ENCODE results near the gene ZDHHC3. TPM values are rescaled to one million over a fixed set of nuclear protein-coding genes. Genes with fewer than 3 reads are reported as not detected.

Gene ZDHHC3
- total and polyA plus RNA-seq, 5 donors from 2014 or later, result 36.8 to 55.8 (median 39.9) TPM

- H3K4me3 Mint-ChIP-seq, result no peak overlapping the region
- no peaks in the 10 kb centered on the region for H3K4me1 ChIP-seq (ENCODE audit: control insufficient read depth, insufficient read depth, low read length, poor library complexity, severe bottlenecking)
- no peak overlapping the region for H3K4me3 ChIP-seq (ENCODE audit: low read depth, low read length)
- no peak overlapping the region for H3K27ac Mint-ChIP-seq
- H3K27ac ChIP-seq (ENCODE audit: insufficient read depth, low read length, poor library complexity, severe bottlenecking), result no peak overlapping the region
- no peaks in the 10 kb centered on the region for H3K9me3 Mint-ChIP-seq
- DNase-seq (no peak), ATAC-seq (ENCODE audit: low read depth in 2 of 2) (no peak)
- H3K36me3 Mint-ChIP-seq, result no peaks in the 10 kb centered on the region
- H3K27me3 ChIP-seq (ENCODE audit: control insufficient read depth, insufficient read depth, low read length), result peaks cover 2% of the 10 kb centered on the region
- no peaks in the 10 kb centered on the region for H3K36me3 ChIP-seq (ENCODE audit: control insufficient read depth, insufficient read depth, low read length)
- H3K4me1 Mint-ChIP-seq, result no peaks in the 10 kb centered on the region
- peaks cover 6% of the 10 kb centered on the region for H3K27me3 Mint-ChIP-seq
- H3K9me3 ChIP-seq (ENCODE audit: control insufficient read depth in 2 of 2, low read length in 2 of 2), result no peaks in the 10 kb centered on the region
Measured at GRCh38 chr3:44899683-44900367, 76.1 kb downstream of the ZDHHC3 start.

- Histone ChIP-seq H3K9me3 (ENCODE audit: control insufficient read depth in 2 of 2, low read length in 2 of 2) (no peaks in the 10 kb centered on the region), H3K4me1 (ENCODE audit: control insufficient read depth, insufficient read depth, low read length, poor library complexity, severe bottlenecking) (no peaks in the 10 kb centered on the region), H3K27me3 (ENCODE audit: control insufficient read depth, insufficient read depth, low read length) (peaks cover 2% of the 10 kb centered on the region), H3K36me3 (ENCODE audit: control insufficient read depth, insufficient read depth, low read length) (no peaks in the 10 kb centered on the region), H3K4me3 (ENCODE audit: low read depth, low read length) (no peak overlapping the region), H3K27ac (ENCODE audit: insufficient read depth, low read length, poor library complexity, severe bottlenecking) (no peak overlapping the region)
- no peaks in the 10 kb centered on the region for H3K9me3 Mint-ChIP-seq
- no peak for ATAC-seq (ENCODE audit: low read depth in 2 of 2)
- no peak overlapping the region for H3K27ac Mint-ChIP-seq
- no peaks in the 10 kb centered on the region for H3K4me1 Mint-ChIP-seq
- peaks cover 6% of the 10 kb centered on the region for H3K27me3 Mint-ChIP-seq
- H3K4me3 Mint-ChIP-seq, result no peak overlapping the region
- no peak for DNase-seq
- H3K36me3 Mint-ChIP-seq, result no peaks in the 10 kb centered on the region
Measured at GRCh38 chr3:44896440-44896839, 79.5 kb downstream of the ZDHHC3 start.

GRCh38 chr3:44894485-44894884, 81.5 kb downstream of the ZDHHC3 start:
- H3K4me3 Mint-ChIP-seq, result no peak overlapping the region
- H3K4me1 Mint-ChIP-seq, result peaks cover 0 to 3% (median 0%) of the 10 kb centered on the region in 4 donors
- DNase-seq (no peak), ATAC-seq (ENCODE audit: low read depth in 2 of 2) (no peak)
- no peaks in the 10 kb centered on the region for H3K36me3 Mint-ChIP-seq
- Histone ChIP-seq H3K4me3 (ENCODE audit: low read depth, low read length) (no peak overlapping the region), H3K9me3 (ENCODE audit: control insufficient read depth in 2 of 2, low read length in 2 of 2) (no peaks in the 10 kb centered on the region), H3K4me1 (ENCODE audit: control insufficient read depth, insufficient read depth, low read length, poor library complexity, severe bottlenecking) (no peaks in the 10 kb centered on the region), H3K36me3 (ENCODE audit: control insufficient read depth, insufficient read depth, low read length) (no peaks in the 10 kb centered on the region), H3K27ac (ENCODE audit: insufficient read depth, low read length, poor library complexity, severe bottlenecking) (no peak overlapping the region), H3K27me3 (ENCODE audit: control insufficient read depth, insufficient read depth, low read length) (no peaks in the 10 kb centered on the region)
- no peaks in the 10 kb centered on the region for H3K9me3 Mint-ChIP-seq
- peaks cover 20% of the 10 kb centered on the region for H3K27me3 Mint-ChIP-seq
- H3K27ac Mint-ChIP-seq, result no peak overlapping the region

- DNase-seq, result no peak
- no peak for ATAC-seq (ENCODE audit: low read depth in 2 of 2)
- no peaks in the 10 kb centered on the region for H3K4me1 ChIP-seq (ENCODE audit: control insufficient read depth, insufficient read depth, low read length, poor library complexity, severe bottlenecking)
- Mint-ChIP-seq H3K36me3 (no peaks in the 10 kb centered on the region), H3K4me3 (no peak overlapping the region), H3K9me3 (no peaks in the 10 kb centered on the region), H3K4me1 (peaks cover 0 to 3% (median 0%) of the 10 kb centered on the region in 4 donors), H3K27me3 (peaks cover 20% of the 10 kb centered on the region), H3K27ac (no peak overlapping the region)
- no peak overlapping the region for H3K4me3 ChIP-seq (ENCODE audit: low read depth, low read length)
- no peaks in the 10 kb centered on the region for H3K9me3 ChIP-seq (ENCODE audit: control insufficient read depth in 2 of 2, low read length in 2 of 2)
- no peaks in the 10 kb centered on the region for H3K27me3 ChIP-seq (ENCODE audit: control insufficient read depth, insufficient read depth, low read length)
- no peaks in the 10 kb centered on the region for H3K36me3 ChIP-seq (ENCODE audit: control insufficient read depth, insufficient read depth, low read length)
- H3K27ac ChIP-seq (ENCODE audit: insufficient read depth, low read length, poor library complexity, severe bottlenecking), result no peak overlapping the region
Measured at GRCh38 chr3:44893097-44893496, 82.9 kb downstream of the ZDHHC3 start.

GRCh38 chr3:44892689-44893088, 83.3 kb downstream of the ZDHHC3 start:
- no peak overlapping the region for H3K4me3 ChIP-seq (ENCODE audit: low read depth, low read length)
- no peak overlapping the region for H3K4me3 Mint-ChIP-seq
- no peaks in the 10 kb centered on the region for H3K36me3 Mint-ChIP-seq
- no peaks in the 10 kb centered on the region for H3K9me3 ChIP-seq (ENCODE audit: control insufficient read depth in 2 of 2, low read length in 2 of 2)
- peaks cover 0 to 3% (median 0%) of the 10 kb centered on the region in 4 donors for H3K4me1 Mint-ChIP-seq
- no peaks in the 10 kb centered on the region for H3K4me1 ChIP-seq (ENCODE audit: control insufficient read depth, insufficient read depth, low read length, poor library complexity, severe bottlenecking)
- no peaks in the 10 kb centered on the region for H3K9me3 Mint-ChIP-seq
- DNase-seq, result no peak
- H3K36me3 ChIP-seq (ENCODE audit: control insufficient read depth, insufficient read depth, low read length), result no peaks in the 10 kb centered on the region
- no peaks in the 10 kb centered on the region for H3K27me3 ChIP-seq (ENCODE audit: control insufficient read depth, insufficient read depth, low read length)
- peaks cover 16% of the 10 kb centered on the region for H3K27me3 Mint-ChIP-seq
- H3K27ac ChIP-seq (ENCODE audit: insufficient read depth, low read length, poor library complexity, severe bottlenecking), result no peak overlapping the region
- ATAC-seq (ENCODE audit: low read depth in 2 of 2), result no peak
- H3K27ac Mint-ChIP-seq, result no peak overlapping the region

- no peak for DNase-seq
- ATAC-seq (ENCODE audit: low read depth in 2 of 2), result no peak
- Mint-ChIP-seq H3K27ac (no peak overlapping the region), H3K36me3 (no peaks in the 10 kb centered on the region), H3K4me1 (peaks cover 0 to 3% (median 0%) of the 10 kb centered on the region in 4 donors), H3K4me3 (no peak overlapping the region), H3K9me3 (no peaks in the 10 kb centered on the region), H3K27me3 (peaks cover 14% of the 10 kb centered on the region)
- no peak overlapping the region for H3K27ac ChIP-seq (ENCODE audit: insufficient read depth, low read length, poor library complexity, severe bottlenecking)
- no peaks in the 10 kb centered on the region for H3K36me3 ChIP-seq (ENCODE audit: control insufficient read depth, insufficient read depth, low read length)
- no peak overlapping the region for H3K4me3 ChIP-seq (ENCODE audit: low read depth, low read length)
- H3K4me1 ChIP-seq (ENCODE audit: control insufficient read depth, insufficient read depth, low read length, poor library complexity, severe bottlenecking), result no peaks in the 10 kb centered on the region
- no peaks in the 10 kb centered on the region for H3K9me3 ChIP-seq (ENCODE audit: control insufficient read depth in 2 of 2, low read length in 2 of 2)
- H3K27me3 ChIP-seq (ENCODE audit: control insufficient read depth, insufficient read depth, low read length), result no peaks in the 10 kb centered on the region
Measured at GRCh38 chr3:44890852-44891251, 85.1 kb downstream of the ZDHHC3 start.

GRCh38 chr3:44890258-44890657, 85.7 kb downstream of the ZDHHC3 start:
- Mint-ChIP-seq H3K27me3 (peaks cover 14% of the 10 kb centered on the region), H3K9me3 (no peaks in the 10 kb centered on the region), H3K4me1 (peaks cover 0 to 3% (median 0%) of the 10 kb centered on the region in 4 donors), H3K27ac (no peak overlapping the region), H3K36me3 (no peaks in the 10 kb centered on the region), H3K4me3 (no peak overlapping the region)
- Histone ChIP-seq H3K27ac (ENCODE audit: insufficient read depth, low read length, poor library complexity, severe bottlenecking) (no peak overlapping the region), H3K9me3 (ENCODE audit: control insufficient read depth in 2 of 2, low read length in 2 of 2) (no peaks in the 10 kb centered on the region), H3K36me3 (ENCODE audit: control insufficient read depth, insufficient read depth, low read length) (no peaks in the 10 kb centered on the region), H3K27me3 (ENCODE audit: control insufficient read depth, insufficient read depth, low read length) (no peaks in the 10 kb centered on the region), H3K4me1 (ENCODE audit: control insufficient read depth, insufficient read depth, low read length, poor library complexity, severe bottlenecking) (no peaks in the 10 kb centered on the region), H3K4me3 (ENCODE audit: low read depth, low read length) (no peak overlapping the region)
- no peak for DNase-seq
- ATAC-seq (ENCODE audit: low read depth in 2 of 2), result no peak

GRCh38 chr3:44887101-44887500, 88.9 kb downstream of the ZDHHC3 start:
- H3K4me1 ChIP-seq (ENCODE audit: control insufficient read depth, insufficient read depth, low read length, poor library complexity, severe bottlenecking), result no peaks in the 10 kb centered on the region
- no peaks in the 10 kb centered on the region for H3K36me3 ChIP-seq (ENCODE audit: control insufficient read depth, insufficient read depth, low read length)
- H3K27me3 ChIP-seq (ENCODE audit: control insufficient read depth, insufficient read depth, low read length), result no peaks in the 10 kb centered on the region
- ATAC-seq (ENCODE audit: low read depth in 2 of 2), result no peak
- DNase-seq, result no peak
- Mint-ChIP-seq H3K36me3 (no peaks in the 10 kb centered on the region), H3K4me1 (peaks cover 0 to 3% (median 0%) of the 10 kb centered on the region in 4 donors), H3K9me3 (no peaks in the 10 kb centered on the region), H3K4me3 (no peak overlapping the region), H3K27ac (no peak overlapping the region), H3K27me3 (peaks cover 14% of the 10 kb centered on the region)
- H3K27ac ChIP-seq (ENCODE audit: insufficient read depth, low read length, poor library complexity, severe bottlenecking), result no peak overlapping the region
- no peaks in the 10 kb centered on the region for H3K9me3 ChIP-seq (ENCODE audit: control insufficient read depth in 2 of 2, low read length in 2 of 2)
- H3K4me3 ChIP-seq (ENCODE audit: low read depth, low read length), result no peak overlapping the region
